HL-60 (cell line): ENCODE measurements around the gene RAC2.
"Not testable (repeated sequence)": the region's sequence is repeated elsewhere in the genome, so short reads cannot be mapped to it uniquely, and the experiment has no call there.

Experiments used
- DNase-seq, 2 experiments: peaks; one replicate each; pipeline ENCODE4 v3.0.0-alpha.2; 2010 to 2020; ENCODE audit warnings: low read depth in 1 of 2, low spot score in 1 of 2
- H3K27ac ChIP-seq: fragments of 250-450 bp; sonication (Bioruptor Pico); replicated peaks from 2 replicates; pipeline ENCODE4 v1.5.1; 2020; ENCODE audit warnings: mild to moderate bottlenecking, moderate library complexity
- H3K27me3 ChIP-seq: fragments of 250-450 bp; sonication (Bioruptor Pico); 2 replicates; pipeline ENCODE4 v1.5.1; 2021; ENCODE audit warnings: mild to moderate bottlenecking, moderate library complexity; ENCODE audit not compliant: insufficient read depth, poor library complexity, severe bottlenecking
- H3K4me3 ChIP-seq: replicated peaks from 2 replicates; pipeline ENCODE4 v1.5.1; 2011; ENCODE audit warnings: mild to moderate bottlenecking, control low read depth, low read length; ENCODE audit not compliant: insufficient read depth
- CTCF ChIP-seq: IDR thresholded peaks from one replicate; pipeline ENCODE4 v1.5.1; 2011; ENCODE audit warnings: low read length, control low read depth, inconsistent platforms; ENCODE audit not compliant: insufficient read depth
- GABPA ChIP-seq: IDR thresholded peaks from 2 replicates; pipeline ENCODE4 v1.6.1; 2012; ENCODE audit warnings: low read depth
- POLR2AphosphoS5 ChIP-seq: IDR thresholded peaks from 2 replicates; pipeline ENCODE4 v1.6.1; 2012; ENCODE audit warnings: low read depth
- REST ChIP-seq: IDR thresholded peaks from 2 replicates; pipeline ENCODE4 v1.6.1; 2012; ENCODE audit warnings: low read depth; ENCODE audit not compliant: insufficient replicate concordance
- SPI1 ChIP-seq: IDR thresholded peaks from 2 replicates; pipeline ENCODE4 v1.6.1; 2012; ENCODE audit warnings: low read depth, mild to moderate bottlenecking, borderline replicate concordance

The RAC2 gene

GRCh38 chr22:37254209-37254866, 10.3 kb upstream of the RAC2 start:
- no peak for TF ChIP-seq GABPA
- TF ChIP-seq CTCF = no peak
- no peak for TF ChIP-seq SPI1
- TF ChIP-seq POLR2AphosphoS5 = no peak
- TF ChIP-seq REST = no peak
- Histone ChIP-seq H3K27me3 (no peaks in the 10 kb centered on the region), H3K27ac (no peak overlapping the region), H3K4me3 (no peak overlapping the region)
- DNase-seq = no peak

- H3K27ac ChIP-seq = no peak overlapping the region
- no peak overlapping the region for H3K4me3 ChIP-seq
- TF ChIP-seq POLR2AphosphoS5 (no peak), GABPA (no peak), SPI1 (no peak), CTCF (no peak), REST (no peak)
- no peaks in the 10 kb centered on the region for H3K27me3 ChIP-seq
- DNase-seq = no peak
Observed at GRCh38 chr22:37253126-37253660, 9.1 kb upstream of the RAC2 start.

GRCh38 chr22:37251836-37252235, 7.8 kb upstream of the RAC2 start:
- not testable (repeated sequence) for H3K4me3 ChIP-seq, H3K27ac ChIP-seq, H3K27me3 ChIP-seq, DNase-seq

GRCh38 chr22:37249986-37250385, 5.9 kb upstream of the RAC2 start:
- Histone ChIP-seq H3K4me3 (no peak overlapping the region), H3K27me3 (no peaks in the 10 kb centered on the region), H3K27ac (no peak overlapping the region)
- DNase-seq = no peak
- TF ChIP-seq GABPA = no peak
- no peak for TF ChIP-seq SPI1
- no peak for TF ChIP-seq CTCF
- TF ChIP-seq POLR2AphosphoS5 = no peak
- no peak for TF ChIP-seq REST
